SK-N-SH treated with all-trans-retinoic acid at 6 μM for 48 hours (cell line): ENCODE measurements around the gene SCPEP1.

Experiments used
- ATAC-seq: fragments of 200-7000 bp; cut with Tn5 transposase; 3 replicates; pipeline ENCODE4 v1.9.1; 2020; ENCODE audit warnings: mild to moderate bottlenecking, moderate library complexity
- ARNTL ChIP-seq: fragments of 450-650 bp; formaldehyde crosslinking; IDR thresholded peaks from 2 replicates; pipeline ENCODE4 v1.5.0; 2020; ENCODE audit warnings: low read depth, mild to moderate bottlenecking, moderate library complexity, borderline replicate concordance
- BACH2 ChIP-seq: fragments of 250-450 bp; sonication (Bioruptor Pico); IDR thresholded peaks from 2 replicates; pipeline ENCODE4 v1.9.0; 2021; ENCODE audit warnings: mild to moderate bottlenecking, borderline replicate concordance
- CSDC2 ChIP-seq: fragments of 250-450 bp; sonication (Bioruptor Pico); IDR thresholded peaks from 2 replicates; pipeline ENCODE4 v1.5.0; 2020; ENCODE audit warnings: mild to moderate bottlenecking, moderate library complexity
- ESRRG ChIP-seq: fragments of 250-450 bp; sonication (Bioruptor Pico); IDR thresholded peaks from 2 replicates; pipeline ENCODE4 v1.6.1; 2021; ENCODE audit warnings: mild to moderate bottlenecking
- GLIS3 ChIP-seq: fragments of 250-450 bp; sonication (Bioruptor Pico); IDR thresholded peaks from 2 replicates; pipeline ENCODE4 v1.5.0; 2020; ENCODE audit warnings: mild to moderate bottlenecking, moderate library complexity
- ISL1 ChIP-seq: fragments of 250-450 bp; sonication (Bioruptor Pico); IDR thresholded peaks from 2 replicates; pipeline ENCODE4 v2.1.2; 2022; ENCODE audit warnings: mild to moderate bottlenecking, moderate library complexity
- PPARA ChIP-seq: fragments of 250-450 bp; sonication (Bioruptor Pico); IDR thresholded peaks from 2 replicates; pipeline ENCODE4 v1.5.0; 2020; ENCODE audit warnings: mild to moderate bottlenecking, borderline replicate concordance
- RARB ChIP-seq: fragments of 250-450 bp; sonication (Bioruptor Pico); IDR thresholded peaks from 2 replicates; pipeline ENCODE4 v1.8.0; 2021; ENCODE audit warnings: mild to moderate bottlenecking, moderate library complexity
- SNAI2 ChIP-seq: fragments of 250-450 bp; sonication (Bioruptor Pico); IDR thresholded peaks from 2 replicates; pipeline ENCODE4 v1.5.0; 2020; ENCODE audit warnings: mild to moderate bottlenecking, moderate library complexity
- TCF4 ChIP-seq: fragments of 250-450 bp; sonication (Bioruptor Pico); IDR thresholded peaks from 2 replicates; pipeline ENCODE4 v1.8.0; 2021; ENCODE audit warnings: mild to moderate bottlenecking, moderate library complexity, borderline replicate concordance
- TOX ChIP-seq: fragments of 250-450 bp; sonication (Bioruptor Pico); IDR thresholded peaks from 2 replicates; pipeline ENCODE4 v1.8.0; 2021; ENCODE audit warnings: mild to moderate bottlenecking, moderate library complexity, borderline replicate concordance
- ZC3H10 ChIP-seq: fragments of 250-450 bp; sonication (Bioruptor Pico); IDR thresholded peaks from 2 replicates; pipeline ENCODE4 v1.5.1; 2021; ENCODE audit warnings: mild to moderate bottlenecking, moderate library complexity
- ZFP3 ChIP-seq: fragments of 250-450 bp; sonication (Bioruptor Pico); IDR thresholded peaks from 2 replicates; pipeline ENCODE4 v1.5.0; 2020; ENCODE audit warnings: mild to moderate bottlenecking, moderate library complexity
- ZFP30 ChIP-seq: fragments of 450-650 bp; formaldehyde crosslinking; IDR thresholded peaks from 2 replicates; pipeline ENCODE4 v1.5.0; 2022; ENCODE audit warnings: mild to moderate bottlenecking, moderate library complexity
- ZNF565 ChIP-seq: fragments of 450-650 bp; formaldehyde crosslinking; conservative IDR thresholded peaks from 2 replicates; pipeline ENCODE4 v1.5.0; 2020; ENCODE audit warnings: low read depth, mild to moderate bottlenecking, moderate library complexity
- ZNF70 ChIP-seq: fragments of 450-650 bp; formaldehyde crosslinking; IDR thresholded peaks from 2 replicates; pipeline ENCODE4 v1.5.0; 2020; ENCODE audit warnings: mild to moderate bottlenecking, moderate library complexity
- ZNF8 ChIP-seq: fragments of 450-650 bp; formaldehyde crosslinking; IDR thresholded peaks from 2 replicates; pipeline ENCODE4 v1.5.0; 2020; ENCODE audit warnings: mild to moderate bottlenecking, moderate library complexity
- TF ChIP-seq, protein P1 (sequence below): fragments of 250-450 bp; sonication (Bioruptor Pico); IDR thresholded peaks from 2 replicates; pipeline ENCODE4 v1.5.0; 2020; ENCODE audit warnings: mild to moderate bottlenecking, moderate library complexity
- TF ChIP-seq, protein P2 (sequence below): fragments of 250-450 bp; sonication (Bioruptor Pico); IDR thresholded peaks from 2 replicates; pipeline ENCODE4 v1.5.1; 2021; ENCODE audit warnings: mild to moderate bottlenecking, moderate library complexity
- TF ChIP-seq, protein P3 (sequence below): fragments of 250-450 bp; sonication (Bioruptor Pico); IDR thresholded peaks from 2 replicates; pipeline ENCODE4 v1.8.0; 2020; ENCODE audit warnings: mild to moderate bottlenecking, moderate library complexity, borderline replicate concordance
- TF ChIP-seq, protein P4 (sequence below): fragments of 250-450 bp; sonication (Bioruptor Pico); IDR thresholded peaks from 2 replicates; pipeline ENCODE4 v1.8.0; 2021; ENCODE audit warnings: low read depth, mild to moderate bottlenecking, moderate library complexity, borderline replicate concordance
- TF ChIP-seq, protein P5 (sequence below): fragments of 250-450 bp; sonication (Bioruptor Pico); IDR thresholded peaks from 2 replicates; pipeline ENCODE4 v1.5.1; 2020; ENCODE audit warnings: low read depth, mild to moderate bottlenecking, moderate library complexity

The SCPEP1 gene, protein sequence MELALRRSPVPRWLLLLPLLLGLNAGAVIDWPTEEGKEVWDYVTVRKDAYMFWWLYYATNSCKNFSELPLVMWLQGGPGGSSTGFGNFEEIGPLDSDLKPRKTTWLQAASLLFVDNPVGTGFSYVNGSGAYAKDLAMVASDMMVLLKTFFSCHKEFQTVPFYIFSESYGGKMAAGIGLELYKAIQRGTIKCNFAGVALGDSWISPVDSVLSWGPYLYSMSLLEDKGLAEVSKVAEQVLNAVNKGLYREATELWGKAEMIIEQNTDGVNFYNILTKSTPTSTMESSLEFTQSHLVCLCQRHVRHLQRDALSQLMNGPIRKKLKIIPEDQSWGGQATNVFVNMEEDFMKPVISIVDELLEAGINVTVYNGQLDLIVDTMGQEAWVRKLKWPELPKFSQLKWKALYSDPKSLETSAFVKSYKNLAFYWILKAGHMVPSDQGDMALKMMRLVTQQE

DNA sequence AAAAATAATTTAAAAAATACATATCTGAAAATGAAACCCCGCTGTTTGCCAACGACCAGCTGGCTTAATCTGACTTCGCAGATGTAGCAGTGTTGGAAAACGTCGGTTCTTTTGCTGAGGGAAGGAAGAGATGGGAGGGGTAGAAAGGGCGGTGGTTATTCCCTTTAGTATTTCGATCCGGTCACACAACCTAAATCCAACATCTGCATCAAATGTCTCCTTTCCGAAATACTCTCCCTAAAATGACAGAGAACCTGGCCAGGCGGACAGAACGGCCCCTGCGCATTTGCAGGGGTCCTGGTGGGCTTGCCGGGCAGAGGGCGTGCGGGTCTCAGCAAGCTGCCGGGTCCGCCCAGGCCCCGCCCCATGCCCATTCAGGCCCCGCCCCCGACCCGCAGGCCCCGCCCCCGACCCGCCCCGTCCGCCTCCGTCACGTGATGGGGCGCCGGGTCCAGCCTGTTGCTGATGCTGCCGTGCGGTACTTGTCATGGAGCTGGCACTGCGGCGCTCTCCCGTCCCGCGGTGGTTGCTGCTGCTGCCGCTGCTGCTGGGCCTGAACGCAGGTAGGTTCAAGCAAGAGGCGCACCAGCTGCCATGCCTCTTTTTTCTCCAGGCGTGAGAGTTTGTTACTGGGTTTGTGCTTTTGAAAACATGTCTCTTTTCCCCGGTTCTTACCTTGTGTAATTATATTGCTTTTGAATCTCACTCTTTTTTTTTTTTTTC lies at the start of gene SCPEP1:
SCPEP1 (plus strand) TSS at position 459 of the 723 bp plus-strand sequence; CDS start at position 488, 29 bp downstream.
- peak; percentile 96 for ATAC-seq
- TF ChIP-seq ESRRG, result no peak
- no peak for TF ChIP-seq RARB (CRISPR knock-in tag)
- no peak for TF ChIP-seq ISL1 (CRISPR knock-in tag)
- TF ChIP-seq ZNF565 (CRISPR knock-in tag), result no peak
- no peak for TF ChIP-seq ZNF8
- TF ChIP-seq ZFP3, result no peak
- no peak for TF ChIP-seq SNAI2 (CRISPR knock-in tag)
- TF ChIP-seq ZC3H10 (CRISPR knock-in tag), result no peak
- TF ChIP-seq TOX (CRISPR knock-in tag), result no peak
- no peak for TF ChIP-seq BACH2
- no peak for TF ChIP-seq ARNTL (CRISPR knock-in tag)
- no peak for TF ChIP-seq GLIS3 (CRISPR knock-in tag)
- no peak for TF ChIP-seq ZFP30 (CRISPR knock-in tag)
- TF ChIP-seq, protein P1, sequence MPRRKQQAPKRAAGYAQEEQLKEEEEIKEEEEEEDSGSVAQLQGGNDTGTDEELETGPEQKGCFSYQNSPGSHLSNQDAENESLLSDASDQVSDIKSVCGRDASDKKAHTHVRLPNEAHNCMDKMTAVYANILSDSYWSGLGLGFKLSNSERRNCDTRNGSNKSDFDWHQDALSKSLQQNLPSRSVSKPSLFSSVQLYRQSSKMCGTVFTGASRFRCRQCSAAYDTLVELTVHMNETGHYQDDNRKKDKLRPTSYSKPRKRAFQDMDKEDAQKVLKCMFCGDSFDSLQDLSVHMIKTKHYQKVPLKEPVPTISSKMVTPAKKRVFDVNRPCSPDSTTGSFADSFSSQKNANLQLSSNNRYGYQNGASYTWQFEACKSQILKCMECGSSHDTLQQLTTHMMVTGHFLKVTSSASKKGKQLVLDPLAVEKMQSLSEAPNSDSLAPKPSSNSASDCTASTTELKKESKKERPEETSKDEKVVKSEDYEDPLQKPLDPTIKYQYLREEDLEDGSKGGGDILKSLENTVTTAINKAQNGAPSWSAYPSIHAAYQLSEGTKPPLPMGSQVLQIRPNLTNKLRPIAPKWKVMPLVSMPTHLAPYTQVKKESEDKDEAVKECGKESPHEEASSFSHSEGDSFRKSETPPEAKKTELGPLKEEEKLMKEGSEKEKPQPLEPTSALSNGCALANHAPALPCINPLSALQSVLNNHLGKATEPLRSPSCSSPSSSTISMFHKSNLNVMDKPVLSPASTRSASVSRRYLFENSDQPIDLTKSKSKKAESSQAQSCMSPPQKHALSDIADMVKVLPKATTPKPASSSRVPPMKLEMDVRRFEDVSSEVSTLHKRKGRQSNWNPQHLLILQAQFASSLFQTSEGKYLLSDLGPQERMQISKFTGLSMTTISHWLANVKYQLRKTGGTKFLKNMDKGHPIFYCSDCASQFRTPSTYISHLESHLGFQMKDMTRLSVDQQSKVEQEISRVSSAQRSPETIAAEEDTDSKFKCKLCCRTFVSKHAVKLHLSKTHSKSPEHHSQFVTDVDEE, result no peak
- TF ChIP-seq, all 23 proteins: peak for 0

DNA sequence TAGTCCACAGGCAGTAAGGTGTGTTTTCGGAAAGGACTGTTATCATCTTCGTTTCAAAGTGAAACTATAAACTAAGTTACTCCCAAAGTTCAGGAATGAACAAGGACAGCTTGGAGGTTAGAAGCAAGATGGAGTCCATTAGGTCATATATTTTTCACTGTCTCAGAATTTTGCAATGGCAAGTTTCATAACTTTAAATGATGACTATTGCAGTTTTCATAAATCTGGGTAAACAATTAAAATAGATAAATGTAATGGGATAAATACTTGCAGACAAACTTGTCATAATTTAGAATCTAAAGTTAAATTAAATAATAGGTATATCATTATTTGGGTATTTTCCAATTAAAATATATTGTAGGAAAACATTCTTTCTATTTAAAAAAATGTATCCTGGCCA lies 49.3 kb upstream of the SCPEP1 start:
- ATAC-seq, result no peak
- TF ChIP-seq ZC3H10 (CRISPR knock-in tag) (no peak), ZNF70 (CRISPR knock-in tag) (no peak), TCF4 (CRISPR knock-in tag) (no peak), ZNF8 (no peak), GLIS3 (CRISPR knock-in tag) (no peak), BACH2 (no peak), CSDC2 (CRISPR knock-in tag) (no peak), ESRRG (no peak), SNAI2 (CRISPR knock-in tag) (no peak), ZFP30 (CRISPR knock-in tag) (no peak), PPARA (no peak), ZFP3 (no peak), ZNF565 (CRISPR knock-in tag) (no peak)
- TF ChIP-seq, protein P2, sequence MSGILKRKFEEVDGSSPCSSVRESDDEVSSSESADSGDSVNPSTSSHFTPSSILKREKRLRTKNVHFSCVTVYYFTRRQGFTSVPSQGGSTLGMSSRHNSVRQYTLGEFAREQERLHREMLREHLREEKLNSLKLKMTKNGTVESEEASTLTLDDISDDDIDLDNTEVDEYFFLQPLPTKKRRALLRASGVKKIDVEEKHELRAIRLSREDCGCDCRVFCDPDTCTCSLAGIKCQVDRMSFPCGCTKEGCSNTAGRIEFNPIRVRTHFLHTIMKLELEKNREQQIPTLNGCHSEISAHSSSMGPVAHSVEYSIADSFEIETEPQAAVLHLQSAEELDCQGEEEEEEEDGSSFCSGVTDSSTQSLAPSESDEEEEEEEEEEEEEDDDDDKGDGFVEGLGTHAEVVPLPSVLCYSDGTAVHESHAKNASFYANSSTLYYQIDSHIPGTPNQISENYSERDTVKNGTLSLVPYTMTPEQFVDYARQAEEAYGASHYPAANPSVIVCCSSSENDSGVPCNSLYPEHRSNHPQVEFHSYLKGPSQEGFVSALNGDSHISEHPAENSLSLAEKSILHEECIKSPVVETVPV, result no peak
- TF ChIP-seq, protein P3, sequence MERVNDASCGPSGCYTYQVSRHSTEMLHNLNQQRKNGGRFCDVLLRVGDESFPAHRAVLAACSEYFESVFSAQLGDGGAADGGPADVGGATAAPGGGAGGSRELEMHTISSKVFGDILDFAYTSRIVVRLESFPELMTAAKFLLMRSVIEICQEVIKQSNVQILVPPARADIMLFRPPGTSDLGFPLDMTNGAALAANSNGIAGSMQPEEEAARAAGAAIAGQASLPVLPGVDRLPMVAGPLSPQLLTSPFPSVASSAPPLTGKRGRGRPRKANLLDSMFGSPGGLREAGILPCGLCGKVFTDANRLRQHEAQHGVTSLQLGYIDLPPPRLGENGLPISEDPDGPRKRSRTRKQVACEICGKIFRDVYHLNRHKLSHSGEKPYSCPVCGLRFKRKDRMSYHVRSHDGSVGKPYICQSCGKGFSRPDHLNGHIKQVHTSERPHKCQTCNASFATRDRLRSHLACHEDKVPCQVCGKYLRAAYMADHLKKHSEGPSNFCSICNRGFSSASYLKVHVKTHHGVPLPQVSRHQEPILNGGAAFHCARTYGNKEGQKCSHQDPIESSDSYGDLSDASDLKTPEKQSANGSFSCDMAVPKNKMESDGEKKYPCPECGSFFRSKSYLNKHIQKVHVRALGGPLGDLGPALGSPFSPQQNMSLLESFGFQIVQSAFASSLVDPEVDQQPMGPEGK, result no peak
- TF ChIP-seq, protein P4, sequence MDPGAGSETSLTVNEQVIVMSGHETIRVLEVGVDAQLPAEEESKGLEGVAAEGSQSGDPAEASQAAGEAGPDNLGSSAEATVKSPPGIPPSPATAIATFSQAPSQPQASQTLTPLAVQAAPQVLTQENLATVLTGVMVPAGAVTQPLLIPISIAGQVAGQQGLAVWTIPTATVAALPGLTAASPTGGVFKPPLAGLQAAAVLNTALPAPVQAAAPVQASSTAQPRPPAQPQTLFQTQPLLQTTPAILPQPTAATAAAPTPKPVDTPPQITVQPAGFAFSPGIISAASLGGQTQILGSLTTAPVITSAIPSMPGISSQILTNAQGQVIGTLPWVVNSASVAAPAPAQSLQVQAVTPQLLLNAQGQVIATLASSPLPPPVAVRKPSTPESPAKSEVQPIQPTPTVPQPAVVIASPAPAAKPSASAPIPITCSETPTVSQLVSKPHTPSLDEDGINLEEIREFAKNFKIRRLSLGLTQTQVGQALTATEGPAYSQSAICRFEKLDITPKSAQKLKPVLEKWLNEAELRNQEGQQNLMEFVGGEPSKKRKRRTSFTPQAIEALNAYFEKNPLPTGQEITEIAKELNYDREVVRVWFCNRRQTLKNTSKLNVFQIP (CRISPR knock-in tag), result no peak
- TF ChIP-seq, all 23 proteins: peak for 0

DNA sequence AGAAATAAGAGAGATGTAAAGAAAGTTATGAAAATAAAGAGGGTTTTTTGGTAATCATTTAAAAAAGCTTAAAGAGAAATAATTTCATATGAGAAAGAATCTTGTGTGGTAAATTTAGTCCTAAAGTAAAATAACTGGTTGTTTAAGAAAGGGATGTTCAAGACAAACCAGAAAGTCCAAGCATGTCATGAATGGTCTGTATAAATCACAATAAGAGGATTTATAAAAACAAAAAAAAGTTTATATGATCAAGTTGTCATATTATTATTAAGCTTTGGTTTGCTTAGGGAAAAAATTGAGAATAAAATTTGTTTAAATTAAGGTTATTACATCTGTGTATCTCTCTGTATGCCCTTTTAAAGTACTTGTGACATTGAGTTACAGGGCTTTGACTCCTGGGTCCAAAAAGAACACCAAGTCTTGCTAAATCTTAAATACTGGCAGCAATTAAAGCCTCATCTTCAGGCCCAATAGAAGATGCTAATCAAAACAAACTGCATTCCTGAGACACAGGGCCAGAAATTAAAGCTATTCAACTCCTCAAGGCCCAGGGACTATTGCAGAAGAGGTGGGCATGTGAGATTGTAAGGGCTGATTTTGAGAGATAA lies 48.5 kb upstream of the SCPEP1 start:
- no peak for ATAC-seq
- TF ChIP-seq ZC3H10 (CRISPR knock-in tag), result no peak
- TF ChIP-seq, protein P2, result no peak
- TF ChIP-seq, protein P5, sequence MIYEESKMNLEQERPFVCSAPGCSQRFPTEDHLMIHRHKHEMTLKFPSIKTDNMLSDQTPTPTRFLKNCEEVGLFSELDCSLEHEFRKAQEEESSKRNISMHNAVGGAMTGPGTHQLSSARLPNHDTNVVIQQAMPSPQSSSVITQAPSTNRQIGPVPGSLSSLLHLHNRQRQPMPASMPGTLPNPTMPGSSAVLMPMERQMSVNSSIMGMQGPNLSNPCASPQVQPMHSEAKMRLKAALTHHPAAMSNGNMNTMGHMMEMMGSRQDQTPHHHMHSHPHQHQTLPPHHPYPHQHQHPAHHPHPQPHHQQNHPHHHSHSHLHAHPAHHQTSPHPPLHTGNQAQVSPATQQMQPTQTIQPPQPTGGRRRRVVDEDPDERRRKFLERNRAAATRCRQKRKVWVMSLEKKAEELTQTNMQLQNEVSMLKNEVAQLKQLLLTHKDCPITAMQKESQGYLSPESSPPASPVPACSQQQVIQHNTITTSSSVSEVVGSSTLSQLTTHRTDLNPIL (CRISPR knock-in tag), result no peak
- no peak for TF ChIP-seq ZFP3
- TF ChIP-seq, protein P3, result no peak
